HG03060 (cell line): ENCODE data around the gene GOLGA6L2.
"Not testable (repeated sequence)": the region's sequence is repeated elsewhere in the genome, so short reads cannot be mapped to it uniquely, and the experiment has no call there.

ENCODE experiments used
- ATAC-seq: cut with Tn5 transposase; IDR thresholded peaks from one replicate; pipeline ENCODE4 v1.9.1; 2021; ENCODE audit warnings: low read depth, moderate number of reproducible peaks; ENCODE audit not compliant: unreplicated experiment

The GOLGA6L2 gene

GRCh38 chr15:23434699-23435098, 12.3 kb downstream of the GOLGA6L2 start:
- ATAC-seq: not testable (repeated sequence)

GRCh38 chr15:23425327-23425726, 21.7 kb downstream of the GOLGA6L2 start:
- not testable (repeated sequence) for ATAC-seq

DNA sequence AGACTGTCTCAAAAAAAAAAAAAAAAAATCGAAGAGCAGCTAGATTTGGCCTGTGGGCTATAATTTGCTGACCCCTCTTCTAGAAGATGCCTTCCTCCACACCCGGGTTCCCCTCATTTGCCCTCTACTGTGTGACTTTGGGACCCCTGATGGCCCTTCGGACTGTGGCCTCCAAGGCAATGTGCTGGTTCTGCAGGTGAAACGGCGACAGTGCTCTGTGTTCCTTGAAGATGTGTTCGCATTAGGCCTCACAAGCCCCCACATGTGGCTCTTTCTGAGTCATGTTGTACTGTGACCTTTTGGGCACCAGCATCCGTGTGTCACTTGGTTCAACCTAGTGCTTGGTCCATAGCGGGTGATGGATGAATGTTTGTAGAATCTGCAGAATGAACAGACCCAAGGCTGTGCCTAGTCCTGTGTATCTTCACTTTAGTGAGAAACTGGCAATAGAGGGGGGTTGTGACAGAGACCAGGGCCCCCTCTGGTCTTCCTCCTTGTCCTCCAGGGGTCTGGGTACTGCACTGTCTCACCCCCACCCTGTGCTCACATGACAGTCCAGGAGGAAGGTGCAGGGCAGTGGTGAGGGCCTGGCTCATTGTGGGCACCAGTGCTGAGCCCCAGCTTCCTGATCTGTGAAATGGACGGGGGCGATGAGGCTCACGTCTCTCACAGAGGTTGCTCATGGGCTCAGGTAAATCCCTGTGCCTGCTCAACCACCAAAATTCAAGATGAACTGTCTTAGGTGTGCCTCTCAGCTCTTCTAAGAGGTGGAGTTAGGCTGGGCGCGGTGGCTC, 22.7 kb downstream of the GOLGA6L2 start:
- no peak for ATAC-seq

GRCh38 chr15:23422946-23423708, 23.9 kb downstream of the GOLGA6L2 start:
- no peak for ATAC-seq

DNA sequence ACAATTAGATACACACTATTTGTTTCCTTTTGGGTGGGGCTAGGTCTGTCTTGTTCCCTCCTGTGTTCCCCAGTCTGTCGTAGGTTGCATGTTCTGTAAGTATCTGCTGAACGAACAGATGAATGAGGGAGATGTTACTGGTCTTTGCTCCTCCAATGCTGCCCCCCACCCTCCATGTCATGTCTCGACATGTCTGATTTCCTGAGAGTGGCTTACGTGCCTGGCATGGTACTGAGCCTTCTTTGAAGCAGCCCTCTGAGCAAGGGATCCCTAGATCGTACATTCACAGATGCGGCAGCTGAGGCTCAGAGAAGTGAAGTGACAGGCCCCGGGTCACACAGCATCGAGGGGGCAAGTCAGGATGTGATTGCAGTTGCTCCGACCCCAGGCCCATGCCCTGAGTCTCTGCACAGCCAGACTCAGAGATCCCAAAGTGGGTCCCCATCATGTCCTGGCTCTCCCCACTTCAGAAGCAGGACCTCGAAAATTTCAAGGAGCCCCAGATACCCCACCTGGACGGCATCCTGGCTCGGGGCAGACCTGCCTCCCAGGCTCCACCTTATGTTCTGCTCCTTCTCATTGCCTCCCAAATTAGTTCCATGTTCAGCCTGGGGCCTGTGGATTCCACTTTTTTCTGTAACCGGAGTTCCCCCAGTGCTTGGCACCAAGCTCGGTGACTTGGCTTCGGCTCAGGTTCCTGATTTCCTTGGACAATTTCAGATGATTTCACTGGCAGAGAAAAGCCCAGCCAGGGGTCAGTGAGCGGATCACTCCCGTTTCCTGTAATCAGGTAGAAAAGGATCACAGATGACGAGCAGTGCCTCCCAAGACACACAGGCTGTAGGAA, 24.7 kb downstream of the GOLGA6L2 start:
- ATAC-seq: no peak

- ATAC-seq: no peak
These were observed 26.1 kb downstream of the GOLGA6L2 start for GRCh38 chr15:23420806-23421575.

GRCh38 chr15:23416349-23417276, 30.4 kb downstream of the GOLGA6L2 start:
- no peak for ATAC-seq

- not testable (repeated sequence) for ATAC-seq
These were observed 31.2 kb downstream of the GOLGA6L2 start for GRCh38 chr15:23415866-23416265.

GRCh38 chr15:23415321-23415865, 31.6 kb downstream of the GOLGA6L2 start:
- no peak for ATAC-seq

GRCh38 chr15:23412881-23413600, 34.0 kb downstream of the GOLGA6L2 start:
- ATAC-seq: not testable (repeated sequence)

GRCh38 chr15:23411841-23412240, 35.2 kb downstream of the GOLGA6L2 start:
- ATAC-seq: no peak

DNA sequence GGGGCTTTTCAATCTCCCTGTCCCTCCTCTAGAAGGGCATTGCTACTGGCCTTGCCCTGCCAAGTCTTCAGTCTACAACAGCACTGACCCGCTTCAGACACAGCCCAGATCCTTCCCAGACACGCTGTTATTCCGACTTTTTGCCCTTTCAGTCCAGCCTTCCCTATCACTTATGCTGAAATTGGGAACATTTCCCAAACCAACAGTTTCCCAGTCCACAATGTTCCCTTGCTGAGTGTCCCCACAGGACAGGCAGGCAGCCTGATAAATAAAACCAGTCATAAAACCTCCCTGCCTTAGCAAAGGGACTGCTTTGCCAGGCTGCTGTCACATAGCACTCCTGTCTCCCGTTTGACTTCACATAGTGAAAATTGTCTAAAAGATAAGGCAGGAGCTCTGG, 43.5 kb downstream of the GOLGA6L2 start:
- ATAC-seq: no peak

- no peak for ATAC-seq
These were observed 44.5 kb downstream of the GOLGA6L2 start for GRCh38 chr15:23402544-23402943.

GRCh38 chr15:23402140-23402539, 44.9 kb downstream of the GOLGA6L2 start:
- no peak for ATAC-seq

DNA sequence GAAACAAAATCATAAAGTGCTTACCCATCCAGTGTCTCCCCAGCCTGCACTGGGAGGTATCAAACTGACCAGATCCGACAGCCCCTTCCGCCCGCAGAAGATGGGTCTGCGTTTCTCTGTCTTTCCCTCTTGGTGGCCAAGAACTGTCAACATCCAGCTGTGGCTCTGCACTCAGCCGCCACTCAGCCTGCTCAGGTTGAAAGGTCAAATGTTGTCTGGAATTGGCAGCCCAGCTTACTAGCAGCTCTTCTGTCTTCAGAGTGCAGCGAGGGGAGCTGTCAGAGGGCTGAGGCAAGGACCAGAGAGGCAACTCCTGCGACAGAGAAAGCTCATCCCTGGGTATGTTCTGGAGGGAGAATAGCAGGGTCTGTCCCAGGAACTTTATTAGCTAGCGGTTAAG, 45.4 kb downstream of the GOLGA6L2 start:
- ATAC-seq: no peak

DNA sequence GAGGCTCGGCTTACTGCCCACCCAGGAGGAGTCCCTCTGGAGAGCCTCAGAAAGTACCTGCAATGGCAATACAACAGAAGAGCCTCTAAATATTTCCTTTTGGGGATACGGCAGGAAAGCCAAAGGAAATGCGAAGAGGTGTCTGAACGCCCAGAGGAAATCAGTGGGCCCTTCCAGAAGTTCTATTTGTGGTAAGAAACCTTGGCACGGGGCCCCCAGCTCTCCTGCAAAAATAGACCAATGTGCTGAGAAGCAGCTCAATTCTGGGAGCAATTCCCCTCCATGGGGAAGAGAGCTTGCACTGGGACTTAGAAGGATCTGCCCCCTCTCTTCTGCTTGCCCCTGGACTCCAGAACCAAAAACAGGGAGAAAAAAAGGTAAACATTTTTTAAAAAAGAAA, 47.8 kb downstream of the GOLGA6L2 start:
- not testable (repeated sequence) for ATAC-seq

DNA sequence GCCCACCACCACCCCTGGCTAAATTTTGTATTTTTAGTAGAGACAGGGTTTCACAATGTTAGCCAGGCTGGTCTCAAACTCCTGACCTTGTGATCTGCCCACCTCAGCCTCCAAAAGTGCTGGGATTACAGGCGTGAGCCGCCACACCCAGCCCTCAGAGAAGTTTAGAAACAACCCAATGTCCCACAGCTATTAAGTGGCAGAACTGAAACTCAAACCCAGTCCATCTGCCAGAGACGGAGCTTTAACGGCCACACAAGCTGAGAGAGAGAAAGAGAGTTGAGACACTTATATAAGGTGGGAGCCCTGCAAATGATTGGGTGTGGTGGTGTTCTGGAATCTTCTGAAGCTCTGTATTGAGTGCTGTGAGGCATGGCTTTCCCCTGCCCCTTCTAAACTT, 48.7 kb downstream of the GOLGA6L2 start:
- ATAC-seq: not testable (repeated sequence)

DNA sequence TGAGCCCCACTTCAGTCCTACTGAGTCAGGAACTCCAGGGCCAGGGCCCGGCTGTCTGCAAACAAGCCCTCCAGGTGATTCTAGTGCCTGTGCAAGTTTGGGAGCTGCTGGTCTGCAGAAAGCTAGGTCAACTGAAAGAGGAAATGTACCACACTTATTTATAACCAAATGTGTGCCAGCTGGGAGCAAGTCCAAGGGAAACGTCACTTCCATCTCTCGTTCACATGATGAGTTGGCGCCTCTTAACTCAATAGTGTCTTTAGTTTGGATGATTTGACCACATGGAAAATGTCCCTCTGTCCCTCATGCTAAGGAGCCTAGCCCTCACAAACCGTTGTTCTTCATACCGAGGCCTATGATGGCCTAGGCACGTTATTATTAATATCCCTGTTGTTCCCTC, 49.3 kb downstream of the GOLGA6L2 start:
- no peak for ATAC-seq
